ENCODE data around the gene LRP1B. TPM values are rescaled to one million over a fixed set of nuclear protein-coding genes. Genes with fewer than 3 reads are reported as not detected.

LRP1B gene
- total and polyA plus RNA-seq, 8 donors = 0.03 to 1.6 (median 0.84) TPM

DNA sequence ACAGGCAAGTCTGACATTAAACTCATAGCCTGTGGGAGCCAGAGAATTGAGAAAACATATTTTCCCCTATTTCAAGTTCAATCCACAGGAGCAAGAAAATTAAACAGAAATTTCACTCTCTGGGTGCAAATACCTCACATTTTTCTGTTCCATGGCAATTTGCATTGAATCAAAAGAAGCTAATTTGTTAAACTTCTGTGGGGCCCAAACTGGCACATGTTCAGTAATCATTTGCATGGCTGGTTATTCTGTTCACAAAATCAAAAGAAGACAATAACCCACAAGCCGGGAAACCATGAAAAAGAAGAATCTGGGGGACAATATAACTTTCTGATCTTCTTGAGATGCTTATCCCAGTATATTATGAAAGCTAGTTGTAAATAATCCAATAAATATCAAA is 363.1 kb downstream of the LRP1B start:
- TF ChIP-seq, protein P1, sequence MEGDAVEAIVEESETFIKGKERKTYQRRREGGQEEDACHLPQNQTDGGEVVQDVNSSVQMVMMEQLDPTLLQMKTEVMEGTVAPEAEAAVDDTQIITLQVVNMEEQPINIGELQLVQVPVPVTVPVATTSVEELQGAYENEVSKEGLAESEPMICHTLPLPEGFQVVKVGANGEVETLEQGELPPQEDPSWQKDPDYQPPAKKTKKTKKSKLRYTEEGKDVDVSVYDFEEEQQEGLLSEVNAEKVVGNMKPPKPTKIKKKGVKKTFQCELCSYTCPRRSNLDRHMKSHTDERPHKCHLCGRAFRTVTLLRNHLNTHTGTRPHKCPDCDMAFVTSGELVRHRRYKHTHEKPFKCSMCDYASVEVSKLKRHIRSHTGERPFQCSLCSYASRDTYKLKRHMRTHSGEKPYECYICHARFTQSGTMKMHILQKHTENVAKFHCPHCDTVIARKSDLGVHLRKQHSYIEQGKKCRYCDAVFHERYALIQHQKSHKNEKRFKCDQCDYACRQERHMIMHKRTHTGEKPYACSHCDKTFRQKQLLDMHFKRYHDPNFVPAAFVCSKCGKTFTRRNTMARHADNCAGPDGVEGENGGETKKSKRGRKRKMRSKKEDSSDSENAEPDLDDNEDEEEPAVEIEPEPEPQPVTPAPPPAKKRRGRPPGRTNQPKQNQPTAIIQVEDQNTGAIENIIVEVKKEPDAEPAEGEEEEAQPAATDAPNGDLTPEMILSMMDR (IDR thresholded peaks at IDR 0.05) = no peak
- Histone ChIP-seq H3K4me3 (no peak overlapping the region), H3K27ac (no peak overlapping the region), H3K36me3 (no peaks in the 10 kb centered on the region), H3K4me1 (no peaks in the 10 kb centered on the region), H3K9me3 (no peaks in the 10 kb centered on the region), H3K27me3 (no peaks in the 10 kb centered on the region)
- no peak for DNase-seq
- no peak for ATAC-seq
- intact Hi-C loops (cut with DNase I) = no loop called here

DNA sequence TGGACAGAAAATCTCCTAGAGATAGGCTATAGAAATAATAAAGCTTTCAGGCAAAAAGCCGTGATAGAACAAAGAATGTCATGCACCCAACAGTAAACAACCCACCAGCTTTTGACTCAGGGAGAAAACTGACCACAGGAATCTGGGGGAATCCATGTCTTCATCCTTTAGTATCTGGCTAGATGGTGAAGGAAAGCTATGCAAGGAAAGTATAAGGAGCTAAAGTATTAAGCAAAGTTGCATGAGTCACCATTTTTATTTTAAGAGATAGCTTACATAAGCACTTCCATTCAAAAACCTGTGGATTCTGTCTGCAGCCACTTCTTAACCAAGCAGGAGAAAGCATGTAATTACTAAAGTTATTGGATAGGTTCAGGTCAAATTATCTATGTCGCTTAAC is 363.8 kb downstream of the LRP1B start:
- DNase-seq = no peak
- Histone ChIP-seq H3K9me3 (no peaks in the 10 kb centered on the region), H3K4me1 (no peaks in the 10 kb centered on the region), H3K27ac (no peak overlapping the region), H3K36me3 (no peaks in the 10 kb centered on the region), H3K27me3 (no peaks in the 10 kb centered on the region), H3K4me3 (no peak overlapping the region)
- intact Hi-C loops (cut with DNase I) = no loop called here
- TF ChIP-seq, protein P1 (IDR thresholded peaks at IDR 0.05) = no peak
- ATAC-seq = no peak

DNA sequence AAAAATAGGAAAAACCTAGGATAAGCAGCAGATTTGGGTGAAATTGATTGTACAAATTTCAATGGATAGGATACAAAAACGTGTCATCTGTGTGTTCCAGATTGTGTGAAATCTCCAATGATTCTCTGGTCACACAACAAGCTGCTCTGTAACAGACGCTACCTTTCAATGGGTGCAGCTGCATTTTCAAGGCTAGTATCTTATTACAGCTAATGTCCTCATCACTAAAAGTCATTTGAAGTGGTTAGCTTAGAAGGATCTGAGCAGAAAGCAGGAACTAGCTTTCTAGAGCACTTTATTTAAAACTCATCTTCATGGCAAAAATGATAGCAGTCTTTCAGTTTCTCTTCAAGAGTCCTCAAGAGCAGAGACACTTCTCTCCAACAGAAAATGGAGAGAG is 364.6 kb downstream of the LRP1B start:
- Histone ChIP-seq H3K9me3 (no peaks in the 10 kb centered on the region), H3K27me3 (no peaks in the 10 kb centered on the region), H3K27ac (no peak overlapping the region), H3K36me3 (no peaks in the 10 kb centered on the region), H3K4me1 (no peaks in the 10 kb centered on the region), H3K4me3 (no peak overlapping the region)
- ATAC-seq (no peak), DNase-seq (no peak)
- TF ChIP-seq, protein P1 (IDR thresholded peaks at IDR 0.05) = no peak
- intact Hi-C loops (cut with DNase I) = no loop called here

DNA sequence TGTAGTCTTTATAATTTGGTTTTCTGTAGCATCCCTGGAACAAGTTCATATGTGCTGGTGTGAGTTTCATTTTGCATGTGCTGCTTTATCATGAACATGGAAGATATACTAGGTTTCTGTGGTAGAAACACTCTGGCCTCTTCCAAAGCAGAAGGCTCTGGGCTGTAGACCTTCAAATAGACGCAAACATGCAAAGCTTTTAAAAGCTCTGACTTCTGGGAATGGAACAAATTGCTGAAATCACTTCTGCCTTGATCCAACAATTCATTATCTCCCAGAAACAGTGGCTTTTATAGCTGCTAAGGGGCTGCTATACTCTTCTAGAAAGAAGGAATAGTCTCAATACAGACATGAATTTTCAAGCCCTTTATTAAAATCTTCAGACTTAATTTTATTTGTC is 382.2 kb downstream of the LRP1B start:
- TF ChIP-seq, protein P1 (IDR thresholded peaks at IDR 0.05) = no peak
- Histone ChIP-seq H3K27me3 (no peaks in the 10 kb centered on the region), H3K4me1 (no peaks in the 10 kb centered on the region), H3K27ac (no peak overlapping the region), H3K36me3 (no peaks in the 10 kb centered on the region), H3K4me3 (no peak overlapping the region), H3K9me3 (peaks cover 0 to 4% of the 10 kb centered on the region in 2 donors)
- DNase-seq = no peak
- intact Hi-C loops (cut with DNase I) = no loop called here
- no peak for ATAC-seq

DNA sequence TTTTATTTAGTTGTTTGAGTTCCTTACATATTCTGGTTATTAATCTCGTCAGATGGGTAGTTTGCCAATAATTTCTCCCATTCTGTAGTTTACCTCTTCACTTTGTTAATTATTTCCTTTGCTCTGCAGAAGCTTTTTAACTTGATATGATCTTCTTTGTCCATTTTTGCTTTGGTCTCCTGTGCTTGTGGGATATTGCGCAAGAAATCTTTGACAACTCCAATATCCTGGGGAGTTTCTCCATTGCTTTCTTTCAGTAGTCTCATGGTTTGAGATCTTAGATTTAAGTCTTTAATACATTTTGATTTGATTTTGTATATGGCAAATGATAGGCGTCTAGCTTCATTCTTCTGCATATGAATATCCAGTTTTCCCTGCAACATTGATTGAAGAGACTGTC is 389.2 kb downstream of the LRP1B start:
- H3K36me3 ChIP-seq = no peaks in the 10 kb centered on the region
- ATAC-seq (no peak), DNase-seq (no peak)
- TF ChIP-seq, protein P1 (IDR thresholded peaks at IDR 0.05) = no peak
- no peaks in the 10 kb centered on the region for H3K4me1 ChIP-seq
- intact Hi-C loops (cut with DNase I) = no loop called here
- H3K27me3 ChIP-seq = no peaks in the 10 kb centered on the region
- peaks cover 0 to 4% of the 10 kb centered on the region in 2 donors for H3K9me3 ChIP-seq
- H3K4me3 ChIP-seq = no peak overlapping the region
- no peak overlapping the region for H3K27ac ChIP-seq

Data from left lung (tissue), 10 donors.